ENCODE measurements around the gene TTC34. TPM values are rescaled to one million over a fixed set of nuclear protein-coding genes. Genes with fewer than 3 reads are reported as not detected.

The TTC34 gene
- polyA plus RNA-seq, 1 experiment, result 0.11 TPM

DNA sequence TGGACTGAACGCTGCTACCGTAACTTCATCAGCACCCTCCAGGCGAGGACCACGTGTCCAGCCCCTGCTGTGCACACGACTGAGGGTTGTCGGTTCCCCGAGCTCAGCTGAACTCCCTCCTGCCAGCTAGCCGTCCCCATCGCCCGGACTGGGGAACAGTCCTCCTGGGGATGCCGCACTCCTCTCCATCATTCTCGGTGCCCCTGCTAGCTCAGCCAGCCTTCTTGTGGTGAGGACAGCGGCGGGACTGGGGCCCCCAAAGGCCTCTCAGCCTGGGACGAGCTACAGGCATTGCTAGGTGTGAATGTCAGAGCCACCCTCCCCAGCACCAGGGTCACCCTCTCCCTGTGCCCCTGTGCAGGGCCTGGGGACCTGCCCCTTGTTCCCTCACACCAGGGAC, 8.8 kb upstream of the TTC34 start:
- no peak for DNase-seq (ENCODE audit: low read depth)
- TF ChIP-seq CTCF (IDR thresholded peaks at IDR 0.05; ENCODE audit: insufficient read depth, low read depth, low read length), result no peak
- CTCF ChIA-PET, result no interaction called here
- Histone ChIP-seq H3K4me3 (ENCODE audit: low read depth, low read length) (no peak overlapping the region), H3K27me3 (ENCODE audit: control insufficient read depth, insufficient read depth, low read length) (no peaks in the 10 kb centered on the region), H3K36me3 (ENCODE audit: control insufficient read depth, insufficient read depth, low read length) (no peaks in the 10 kb centered on the region)
- POLR2A ChIA-PET, result no interaction called here

DNA sequence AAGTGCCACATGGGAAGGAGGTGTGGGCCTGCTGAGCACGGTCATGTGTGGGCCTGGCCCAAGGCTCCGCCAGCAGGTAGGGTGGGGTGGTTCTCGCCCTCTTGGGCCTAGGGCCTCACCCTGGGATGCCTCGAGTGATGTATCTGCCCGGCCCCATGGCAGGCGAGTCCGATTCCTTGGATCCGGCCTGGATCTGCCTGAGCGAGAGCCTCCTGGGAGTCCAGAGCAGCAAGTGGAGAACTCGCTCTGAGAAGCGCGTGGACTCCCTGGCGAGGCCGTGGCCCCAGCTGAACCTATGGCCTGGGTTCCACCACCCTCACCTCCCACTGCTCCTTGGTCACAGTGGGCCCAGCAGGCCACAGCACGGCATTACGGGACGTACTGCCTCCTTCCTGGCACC, 8.2 kb upstream of the TTC34 start:
- Histone ChIP-seq H3K36me3 (ENCODE audit: control insufficient read depth, insufficient read depth, low read length) (no peaks in the 10 kb centered on the region), H3K4me3 (ENCODE audit: low read depth, low read length) (no peak overlapping the region), H3K27me3 (ENCODE audit: control insufficient read depth, insufficient read depth, low read length) (no peaks in the 10 kb centered on the region)
- no peak for TF ChIP-seq CTCF (IDR thresholded peaks at IDR 0.05; ENCODE audit: insufficient read depth, low read depth, low read length)
- no peak for DNase-seq (ENCODE audit: low read depth)
- ChIA-PET POLR2A (no interaction called here), CTCF (no interaction called here)

DNA sequence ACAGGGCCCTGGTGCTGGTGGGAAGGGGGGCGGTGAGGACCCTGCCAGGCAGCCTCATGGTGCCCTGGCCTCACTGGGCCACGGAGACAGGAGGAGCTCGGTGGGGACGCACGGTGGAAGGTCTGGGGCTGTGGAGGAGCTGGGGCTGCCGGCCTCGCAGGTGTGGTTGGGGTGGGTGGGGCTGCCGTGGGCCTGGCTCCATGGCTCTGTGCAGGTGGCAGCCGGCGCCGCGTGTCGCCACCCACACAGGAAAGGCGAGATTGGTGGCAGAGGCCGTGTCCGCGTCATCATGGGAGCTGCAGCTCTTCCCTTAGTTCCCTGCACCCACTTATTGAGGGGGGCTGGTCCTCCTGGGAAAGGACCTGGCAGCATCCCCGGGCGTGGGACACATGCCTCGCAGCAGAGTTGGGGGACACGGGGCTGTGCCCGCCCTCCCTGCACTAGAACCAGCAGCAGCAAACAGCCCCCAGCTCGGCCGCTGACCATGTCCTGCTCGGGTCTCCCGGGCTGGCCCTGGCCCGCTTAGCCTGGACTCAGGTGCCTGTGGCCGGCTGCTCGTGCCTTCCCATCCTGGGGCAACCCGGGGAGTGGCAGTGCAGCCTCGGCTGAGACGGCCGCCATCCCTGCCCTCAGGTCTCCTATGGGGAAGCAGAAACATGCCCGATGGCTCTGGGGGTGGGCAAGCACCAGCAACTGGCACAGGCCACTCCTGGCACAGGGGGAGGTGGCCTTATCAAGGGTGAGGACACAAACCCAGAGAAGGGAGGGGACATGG, 7.5 kb upstream of the TTC34 start:
- DNase-seq (ENCODE audit: low read depth), result no peak
- CTCF ChIA-PET, result no interaction called here
- TF ChIP-seq CTCF (IDR thresholded peaks at IDR 0.05; ENCODE audit: insufficient read depth, low read depth, low read length), result no peak

GRCh38 chr1:2808386-2808705, 6.9 kb upstream of the TTC34 start:
- POLR2A ChIA-PET, result no interaction called here
- H3K36me3 ChIP-seq (ENCODE audit: control insufficient read depth, insufficient read depth, low read length), result no peaks in the 10 kb centered on the region
- CTCF ChIA-PET, result no interaction called here
- no peak for DNase-seq (ENCODE audit: low read depth)
- no peaks in the 10 kb centered on the region for H3K27me3 ChIP-seq (ENCODE audit: control insufficient read depth, insufficient read depth, low read length)
- no peak for TF ChIP-seq CTCF (IDR thresholded peaks at IDR 0.05; ENCODE audit: insufficient read depth, low read depth, low read length)
- H3K4me3 ChIP-seq (ENCODE audit: low read depth, low read length), result no peak overlapping the region

More for the DNA sequence above, 7.5 kb upstream of the TTC34 start:
- Histone ChIP-seq H3K4me3 (ENCODE audit: low read depth, low read length) (no peak overlapping the region), H3K36me3 (ENCODE audit: control insufficient read depth, insufficient read depth, low read length) (no peaks in the 10 kb centered on the region), H3K27me3 (ENCODE audit: control insufficient read depth, insufficient read depth, low read length) (no peaks in the 10 kb centered on the region)
- POLR2A ChIA-PET, result no interaction called here

- no peak for DNase-seq (ENCODE audit: low read depth)
- TF ChIP-seq CTCF (IDR thresholded peaks at IDR 0.05; ENCODE audit: insufficient read depth, low read depth, low read length), result no peak
- Histone ChIP-seq H3K4me3 (ENCODE audit: low read depth, low read length) (no peak overlapping the region), H3K27me3 (ENCODE audit: control insufficient read depth, insufficient read depth, low read length) (no peaks in the 10 kb centered on the region), H3K36me3 (ENCODE audit: control insufficient read depth, insufficient read depth, low read length) (no peaks in the 10 kb centered on the region)
- CTCF ChIA-PET, result no interaction called here
- POLR2A ChIA-PET, result no interaction called here
Observed at GRCh38 chr1:2807678-2808385, 6.3 kb upstream of the TTC34 start.
